Upper lobe of right lung (tissue), 1 donor: Measurements from ENCODE around the gene MAD2L2. TPM values are rescaled to one million over a fixed set of nuclear protein-coding genes. Genes with fewer than 3 reads are reported as not detected.

ENCODE experiments used
- ATAC-seq: fragments of 200-7000 bp; cut with Tn5 transposase; one replicate; pipeline ENCODE4 v1.9.1; 2020; ENCODE audit warnings: mild to moderate bottlenecking, moderate library complexity
- DNase-seq: peaks from one replicate; pipeline ENCODE4 v3.0.0-alpha.2; 2020
- H3K27ac ChIP-seq: fragments of 200-600 bp; one replicate; pipeline ENCODE4 v1.8.0; 2022
- H3K27me3 ChIP-seq: fragments of 200-600 bp; one replicate; pipeline ENCODE4 v1.8.0; 2022; ENCODE audit warnings: mild to moderate bottlenecking
- H3K36me3 ChIP-seq: fragments of 200-600 bp; one replicate; pipeline ENCODE4 v1.8.0; 2022
- H3K4me1 ChIP-seq: fragments of 200-600 bp; one replicate; pipeline ENCODE4 v1.8.0; 2022
- H3K4me3 ChIP-seq: fragments of 200-600 bp; one replicate; pipeline ENCODE4 v1.8.0; 2022; ENCODE audit warnings: mild to moderate bottlenecking
- H3K9me3 ChIP-seq: fragments of 200-600 bp; one replicate; pipeline ENCODE4 v1.8.0; 2022
- intact Hi-C: fragments of 100-400 bp; cut with DNase I; formaldehyde crosslinking; loops from one replicate; pipeline ENCODE4 v1.11.0; 2022
- total RNA-seq: library from RNA; stranded (reverse); fragmentation: NEBNext Ultra II Directional; extraction: Animal tissue kit (Norgen Biotek cat#: 25700); gene quantifications from one replicate; pipeline ENCODE4 v1.2.1, GENCODE V29; 2021
- TF ChIP-seq, protein P1 (sequence below): fragments of 200-600 bp; IDR thresholded peaks from one replicate; pipeline ENCODE4 v1.8.0; 2022; ENCODE audit warnings: antibody characterized with exemption
- donor health status: DM: no; HTN: yes; CAD: no; lungs with severe emphysema.

Gene MAD2L2
- total RNA-seq, 1 donor from 2014 or later = 23.5 TPM

DNA sequence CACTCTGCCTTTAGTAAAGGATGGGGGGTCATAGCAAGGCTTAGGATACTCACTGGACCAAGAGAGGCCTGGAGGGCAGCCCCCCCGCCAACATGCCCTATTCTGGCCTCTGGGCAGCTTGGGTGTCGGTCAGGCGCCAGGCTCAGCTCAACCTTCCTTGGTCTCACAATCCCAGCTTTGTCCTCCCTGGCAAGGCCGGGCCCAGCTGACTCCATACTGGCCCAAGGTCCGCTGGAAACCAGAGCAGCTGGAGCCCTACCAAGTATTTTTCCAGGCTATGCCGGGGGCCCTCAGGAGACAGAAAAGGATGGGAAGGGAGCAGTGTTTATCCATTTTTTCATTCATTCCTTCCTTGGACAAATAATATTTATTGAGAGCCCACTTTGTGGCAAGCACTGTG is 32.9 kb downstream of the MAD2L2 start:
- Histone ChIP-seq H3K4me3 (no peak overlapping the region), H3K4me1 (peaks cover 22% of the 10 kb centered on the region), H3K27ac (no peak overlapping the region), H3K36me3 (no peaks in the 10 kb centered on the region), H3K27me3 (no peaks in the 10 kb centered on the region), H3K9me3 (no peaks in the 10 kb centered on the region)
- no peak for DNase-seq
- TF ChIP-seq, protein P1, sequence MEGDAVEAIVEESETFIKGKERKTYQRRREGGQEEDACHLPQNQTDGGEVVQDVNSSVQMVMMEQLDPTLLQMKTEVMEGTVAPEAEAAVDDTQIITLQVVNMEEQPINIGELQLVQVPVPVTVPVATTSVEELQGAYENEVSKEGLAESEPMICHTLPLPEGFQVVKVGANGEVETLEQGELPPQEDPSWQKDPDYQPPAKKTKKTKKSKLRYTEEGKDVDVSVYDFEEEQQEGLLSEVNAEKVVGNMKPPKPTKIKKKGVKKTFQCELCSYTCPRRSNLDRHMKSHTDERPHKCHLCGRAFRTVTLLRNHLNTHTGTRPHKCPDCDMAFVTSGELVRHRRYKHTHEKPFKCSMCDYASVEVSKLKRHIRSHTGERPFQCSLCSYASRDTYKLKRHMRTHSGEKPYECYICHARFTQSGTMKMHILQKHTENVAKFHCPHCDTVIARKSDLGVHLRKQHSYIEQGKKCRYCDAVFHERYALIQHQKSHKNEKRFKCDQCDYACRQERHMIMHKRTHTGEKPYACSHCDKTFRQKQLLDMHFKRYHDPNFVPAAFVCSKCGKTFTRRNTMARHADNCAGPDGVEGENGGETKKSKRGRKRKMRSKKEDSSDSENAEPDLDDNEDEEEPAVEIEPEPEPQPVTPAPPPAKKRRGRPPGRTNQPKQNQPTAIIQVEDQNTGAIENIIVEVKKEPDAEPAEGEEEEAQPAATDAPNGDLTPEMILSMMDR = no peak
- intact Hi-C loops = loop anchor here (5.0 to 10.0 kb wide), 3 partner anchors 173 to 611 kb away; partner anchors contain the start of gene DISP3
- ATAC-seq = no peak

DNA sequence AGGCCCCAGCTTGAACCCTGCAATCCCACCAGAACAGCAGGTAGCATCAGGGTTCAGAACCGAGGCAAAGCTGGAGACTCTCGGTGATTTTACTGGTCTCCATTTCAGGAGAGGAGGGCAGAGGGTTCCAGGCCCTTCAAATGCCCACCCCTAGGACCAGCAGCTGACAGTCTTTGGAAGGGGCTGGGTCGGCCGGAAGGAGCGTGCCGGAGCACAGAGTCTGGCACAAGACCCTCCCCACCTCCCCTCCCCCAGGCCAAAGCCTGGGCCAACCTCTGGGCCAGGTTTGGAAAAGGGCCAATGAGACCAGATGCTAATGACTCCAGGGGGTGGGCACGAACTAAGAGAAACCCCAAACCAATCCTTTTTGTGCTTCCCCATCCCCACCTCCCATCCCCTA is 33.6 kb downstream of the MAD2L2 start:
- DNase-seq = no peak

GRCh38 chr1:11646317-11646716 is 34.6 kb downstream of the MAD2L2 start:
- H3K4me3 ChIP-seq = no peak overlapping the region
- no peaks in the 10 kb centered on the region for H3K27me3 ChIP-seq
- ATAC-seq (no peak), DNase-seq (no peak)
- H3K4me1 ChIP-seq = peaks cover 22% of the 10 kb centered on the region
- H3K36me3 ChIP-seq = no peaks in the 10 kb centered on the region
- H3K9me3 ChIP-seq = no peaks in the 10 kb centered on the region
- intact Hi-C loops = loop anchor here (5.0 to 10.0 kb wide), 3 partner anchors 172 to 609 kb away; partner anchors contain the start of gene DISP3
- no peak overlapping the region for H3K27ac ChIP-seq
- TF ChIP-seq, protein P1 = no peak

More for the DNA sequence above, 33.6 kb downstream of the MAD2L2 start:
- no peak for ATAC-seq
- Histone ChIP-seq H3K27me3 (no peaks in the 10 kb centered on the region), H3K4me1 (peaks cover 22% of the 10 kb centered on the region), H3K4me3 (no peak overlapping the region), H3K9me3 (no peaks in the 10 kb centered on the region), H3K27ac (no peak overlapping the region), H3K36me3 (no peaks in the 10 kb centered on the region)
- TF ChIP-seq, protein P1 = no peak
- intact Hi-C loops = loop anchor here (5.0 to 10.0 kb wide), 3 partner anchors 173 to 610 kb away; partner anchors contain the start of gene DISP3

DNA sequence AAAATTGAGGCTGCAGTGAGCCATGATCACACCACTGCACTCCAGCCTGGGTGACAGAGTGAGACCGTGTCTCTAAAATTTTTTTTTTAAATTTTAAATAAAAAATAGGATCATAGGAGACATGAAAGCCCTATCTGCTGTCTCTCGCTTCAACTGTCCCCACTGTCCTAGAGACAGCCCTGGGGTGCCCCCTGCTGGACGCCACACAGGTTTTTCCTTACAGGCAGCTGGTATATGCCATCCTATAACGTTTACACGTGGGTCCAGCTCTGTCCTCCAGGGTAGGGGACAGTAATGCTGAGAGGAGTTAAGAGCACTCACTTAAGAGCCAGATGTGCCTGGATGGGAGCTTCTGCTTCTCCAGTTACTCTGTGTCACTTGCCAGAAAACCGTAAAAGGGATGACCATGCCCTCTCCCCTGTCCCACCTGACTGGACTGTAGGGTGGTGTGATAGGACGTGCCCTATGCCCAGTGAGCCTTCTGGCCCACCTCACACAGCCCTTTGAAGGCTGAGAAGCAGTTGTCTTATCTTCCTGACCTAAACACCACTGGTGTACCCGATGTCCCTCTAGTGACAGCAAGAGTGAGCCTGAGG is 35.2 kb downstream of the MAD2L2 start:
- TF ChIP-seq, protein P1 = peak; percentile 82
- DNase-seq = peak; percentile 90
- ATAC-seq = peak; percentile 44
- Histone ChIP-seq H3K9me3 (no peaks in the 10 kb centered on the region), H3K27ac (no peak overlapping the region), H3K4me3 (no peak overlapping the region), H3K4me1 (peaks cover 20% of the 10 kb centered on the region), H3K36me3 (no peaks in the 10 kb centered on the region), H3K27me3 (no peaks in the 10 kb centered on the region)
- intact Hi-C loops = loop anchor here (5.0 to 10.0 kb wide), 3 partner anchors 171 to 608 kb away; partner anchors contain the start of gene DISP3

DNA sequence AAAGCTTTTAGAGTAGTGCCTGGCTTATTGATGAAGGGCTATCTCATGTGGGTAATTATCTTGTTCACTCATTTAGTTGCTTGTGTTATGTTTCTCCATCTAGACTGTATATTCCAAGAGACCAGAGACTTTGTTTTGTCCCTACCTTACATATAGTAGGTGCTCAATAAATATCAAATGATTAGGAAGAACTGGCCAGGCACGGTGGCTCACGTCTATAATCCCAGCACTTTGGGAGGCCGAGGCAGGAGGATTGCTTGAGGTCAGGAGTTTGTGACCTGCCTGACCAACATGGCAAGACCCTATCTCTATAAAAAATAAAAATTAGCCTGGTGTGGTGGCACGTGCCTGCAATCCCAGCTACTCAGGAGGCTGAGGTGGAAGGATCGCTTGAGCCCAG is 35.7 kb downstream of the MAD2L2 start:
- ATAC-seq = no peak
- H3K4me1 ChIP-seq = peaks cover 16% of the 10 kb centered on the region
- no peaks in the 10 kb centered on the region for H3K36me3 ChIP-seq
- intact Hi-C loops = loop anchor here (5.0 to 10.0 kb wide), 3 partner anchors 170 to 608 kb away; partner anchors contain the start of gene DISP3
- H3K27me3 ChIP-seq = no peaks in the 10 kb centered on the region
- H3K27ac ChIP-seq = no peak overlapping the region
- TF ChIP-seq, protein P1 = no peak
- DNase-seq = no peak
- no peaks in the 10 kb centered on the region for H3K9me3 ChIP-seq
- no peak overlapping the region for H3K4me3 ChIP-seq
